ENCODE data around the gene SNRPB. TPM values are rescaled to one million over a fixed set of nuclear protein-coding genes. Genes with fewer than 3 reads are reported as not detected.

SNRPB gene
- total and polyA plus RNA-seq, 2 donors (not counting 3 experiments of a cell fraction or from before 2014, with no cell fraction given): 296 to 340 TPM

DNA sequence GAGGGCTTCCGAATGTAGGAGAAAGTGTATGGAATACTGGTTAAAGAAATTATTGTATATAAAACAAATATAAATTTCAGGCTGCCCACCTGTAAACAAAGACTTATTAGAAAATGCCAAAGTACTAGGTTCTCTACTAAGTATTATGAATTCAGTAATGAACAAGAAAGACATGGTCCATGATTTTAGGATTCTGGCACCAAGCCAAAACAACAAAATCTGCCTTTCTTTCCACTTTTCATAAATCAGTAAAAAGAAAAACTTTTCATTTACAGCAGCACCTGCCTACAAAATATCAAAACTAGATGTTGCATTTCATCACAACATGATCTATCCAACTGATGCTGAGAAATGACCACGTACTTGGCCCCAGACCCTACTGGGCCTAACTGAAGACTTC is 14.5 kb upstream of the SNRPB start:
- no peak overlapping the region for H3K4me3 ChIP-seq (replicated peaks in 1 of 3; ENCODE audit: insufficient read depth in 1 of 3, low read depth in 1 of 3, low read length in 3 of 3)
- no peaks in the 10 kb centered on the region for H3K9me3 ChIP-seq (replicated peaks; ENCODE audit: control insufficient read depth, insufficient read depth, low read length)
- no peaks in the 10 kb centered on the region for H3K4me1 ChIP-seq (ENCODE audit: control insufficient read depth, extremely low read depth, insufficient read depth, low read length)
- H3K9me1 ChIP-seq (replicated peaks; ENCODE audit: control insufficient read depth, extremely low read depth, insufficient read depth, low read length): no peaks in the 10 kb centered on the region
- no peaks in the 10 kb centered on the region for H3K79me2 ChIP-seq (ENCODE audit: control insufficient read depth, insufficient read depth, low read length)
- no peaks in the 10 kb centered on the region for H3K27me3 ChIP-seq (ENCODE audit: control insufficient read depth in 2 of 2, insufficient read depth in 2 of 2, low read length in 2 of 2)
- no peak overlapping the region for H3K27ac ChIP-seq (ENCODE audit: insufficient read depth, low read depth, low read length)
- H3K36me3 ChIP-seq (ENCODE audit: control insufficient read depth in 2 of 2, extremely low read depth in 1 of 2, insufficient read depth in 2 of 2, low read length in 2 of 2): peaks cover 10 to 21% of the 10 kb centered on the region in 2 experiments
- dilution Hi-C loops (cut with MboI; ENCODE audit: extremely low pct_ligation_motif_present, low sequenced_read_pairs) (no loop called here), intact Hi-C loops (cut with micrococcal nuclease) (no loop called here)
- no peak overlapping the region for H2AFZ ChIP-seq (ENCODE audit: low read depth, low read length)
- H4K20me1 ChIP-seq (replicated peaks; ENCODE audit: control insufficient read depth, extremely low read depth, insufficient read depth, low read length): no peaks in the 10 kb centered on the region
- FAIRE-seq (no peak), DNase-seq (ENCODE audit: low read depth, low spot score) (no peak)
- TF ChIP-seq MYC (IDR thresholded peaks at IDR 0.05; ENCODE audit: low read depth, low read length): no peak
- TF ChIP-seq, protein P1, sequence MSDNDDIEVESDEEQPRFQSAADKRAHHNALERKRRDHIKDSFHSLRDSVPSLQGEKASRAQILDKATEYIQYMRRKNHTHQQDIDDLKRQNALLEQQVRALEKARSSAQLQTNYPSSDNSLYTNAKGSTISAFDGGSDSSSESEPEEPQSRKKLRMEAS (IDR thresholded peaks at IDR 0.05; ENCODE audit: insufficient read depth, insufficient read length): no peak
- ChIA-PET POLR2A (no interaction called here), CTCF (interaction anchor here (1.3 kb wide), 1 partner anchor 37 kb away, joined by 4 read pairs; no protein-coding TSS in a partner anchor)
- no peak overlapping the region for H3K9ac ChIP-seq (replicated peaks; ENCODE audit: extremely low read depth, insufficient read depth, low read length)
- H3K4me2 ChIP-seq (ENCODE audit: insufficient read depth, low read length): no peak overlapping the region
- no TSS peak for BruUV-seq (replicated peaks)

DNA sequence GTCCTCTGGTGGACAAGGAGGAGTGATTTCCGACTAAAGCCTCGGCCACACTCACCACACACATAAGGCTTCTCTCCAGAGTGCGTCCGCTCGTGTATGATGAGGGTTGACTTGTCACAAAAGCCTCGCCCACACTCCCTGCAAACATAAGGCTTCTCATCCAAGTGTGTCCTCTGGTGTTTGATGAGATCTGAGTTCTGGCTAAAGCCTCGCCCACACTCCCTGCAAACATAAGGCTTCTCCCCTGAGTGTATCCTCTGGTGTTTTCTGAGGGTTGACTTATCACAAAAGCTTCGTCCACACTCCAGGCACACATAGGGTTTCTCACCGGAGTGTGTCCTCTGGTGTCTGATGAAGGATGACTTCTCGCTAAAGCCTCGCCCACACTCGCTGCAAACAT is 12.9 kb upstream of the SNRPB start:
- Histone ChIP-seq H4K20me1 (replicated peaks; ENCODE audit: control insufficient read depth, extremely low read depth, insufficient read depth, low read length) (no peaks in the 10 kb centered on the region), H2AFZ (ENCODE audit: low read depth, low read length) (no peak overlapping the region), H3K27me3 (ENCODE audit: control insufficient read depth in 2 of 2, insufficient read depth in 2 of 2, low read length in 2 of 2) (no peaks in the 10 kb centered on the region), H3K9me3 (replicated peaks; ENCODE audit: control insufficient read depth, insufficient read depth, low read length) (no peaks in the 10 kb centered on the region), H3K27ac (ENCODE audit: insufficient read depth, low read depth, low read length) (no peak overlapping the region), H3K4me1 (ENCODE audit: control insufficient read depth, extremely low read depth, insufficient read depth, low read length) (no peaks in the 10 kb centered on the region), H3K9me1 (replicated peaks; ENCODE audit: control insufficient read depth, extremely low read depth, insufficient read depth, low read length) (no peaks in the 10 kb centered on the region), H3K79me2 (ENCODE audit: control insufficient read depth, insufficient read depth, low read length) (no peaks in the 10 kb centered on the region), H3K9ac (replicated peaks; ENCODE audit: extremely low read depth, insufficient read depth, low read length) (no peak overlapping the region), H3K4me3 (replicated peaks in 1 of 3; ENCODE audit: insufficient read depth in 1 of 3, low read depth in 1 of 3, low read length in 3 of 3) (no peak overlapping the region), H3K4me2 (ENCODE audit: insufficient read depth, low read length) (no peak overlapping the region), H3K36me3 (ENCODE audit: control insufficient read depth in 2 of 2, extremely low read depth in 1 of 2, insufficient read depth in 2 of 2, low read length in 2 of 2) (peaks cover 10 to 21% of the 10 kb centered on the region in 2 experiments)
- dilution Hi-C loops (cut with MboI; ENCODE audit: extremely low pct_ligation_motif_present, low sequenced_read_pairs): no loop called here
- intact Hi-C loops (cut with micrococcal nuclease): no loop called here
- no TSS peak for BruUV-seq (replicated peaks)
- DNase-seq (ENCODE audit: low read depth, low spot score): no peak
- CTCF ChIA-PET: no interaction called here
- TF ChIP-seq JUN (IDR thresholded peaks at IDR 0.05; ENCODE audit: borderline replicate concordance, insufficient read depth, insufficient read length, low read depth) (no peak), POLR2A (IDR thresholded peaks at IDR 0.05; ENCODE audit: low read depth, low read length) (no peak), FOS (IDR thresholded peaks at IDR 0.05; ENCODE audit: borderline replicate concordance, insufficient read depth, low read length) (no peak), POLR2AphosphoS5 (IDR thresholded peaks at IDR 0.05; ENCODE audit: insufficient read depth, low read depth, low read length) (no peak), MYC (IDR thresholded peaks at IDR 0.05; ENCODE audit: low read depth, low read length) (no peak), EZH2 (IDR thresholded peaks at IDR 0.05; ENCODE audit: borderline replicate concordance, low read depth, low read length, severe bottlenecking) (no peak), GATA2 (IDR thresholded peaks at IDR 0.05; ENCODE audit: insufficient read depth, insufficient read length, low read depth, low read length) (no peak)
- TF ChIP-seq, protein P1 (IDR thresholded peaks at IDR 0.05; ENCODE audit: insufficient read depth, insufficient read length): no peak
- TF ChIP-seq, protein P2, sequence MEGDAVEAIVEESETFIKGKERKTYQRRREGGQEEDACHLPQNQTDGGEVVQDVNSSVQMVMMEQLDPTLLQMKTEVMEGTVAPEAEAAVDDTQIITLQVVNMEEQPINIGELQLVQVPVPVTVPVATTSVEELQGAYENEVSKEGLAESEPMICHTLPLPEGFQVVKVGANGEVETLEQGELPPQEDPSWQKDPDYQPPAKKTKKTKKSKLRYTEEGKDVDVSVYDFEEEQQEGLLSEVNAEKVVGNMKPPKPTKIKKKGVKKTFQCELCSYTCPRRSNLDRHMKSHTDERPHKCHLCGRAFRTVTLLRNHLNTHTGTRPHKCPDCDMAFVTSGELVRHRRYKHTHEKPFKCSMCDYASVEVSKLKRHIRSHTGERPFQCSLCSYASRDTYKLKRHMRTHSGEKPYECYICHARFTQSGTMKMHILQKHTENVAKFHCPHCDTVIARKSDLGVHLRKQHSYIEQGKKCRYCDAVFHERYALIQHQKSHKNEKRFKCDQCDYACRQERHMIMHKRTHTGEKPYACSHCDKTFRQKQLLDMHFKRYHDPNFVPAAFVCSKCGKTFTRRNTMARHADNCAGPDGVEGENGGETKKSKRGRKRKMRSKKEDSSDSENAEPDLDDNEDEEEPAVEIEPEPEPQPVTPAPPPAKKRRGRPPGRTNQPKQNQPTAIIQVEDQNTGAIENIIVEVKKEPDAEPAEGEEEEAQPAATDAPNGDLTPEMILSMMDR (IDR thresholded peaks at IDR 0.05; ENCODE audit: extremely low read depth in 1 of 2, insufficient read depth in 1 of 2, low read depth in 1 of 2, low read length in 2 of 2): no peak
- POLR2A ChIA-PET: no interaction called here
- FAIRE-seq: peak; percentile 24

All from endothelial cell of umbilical vein (primary cell).